CD4-positive, alpha-beta T cell treated with Interleukin-17A for 1 hour (primary cell): ENCODE data around the gene TAF11L8.
"Not testable (repeated sequence)": the region's sequence is repeated elsewhere in the genome, so short reads cannot be mapped to it uniquely, and the experiment has no call there.

ENCODE experiments used
- DNase-seq: peaks from one replicate; pipeline ENCODE4 v3.0.0-alpha.2; 2020

The TAF11L8 gene

DNA sequence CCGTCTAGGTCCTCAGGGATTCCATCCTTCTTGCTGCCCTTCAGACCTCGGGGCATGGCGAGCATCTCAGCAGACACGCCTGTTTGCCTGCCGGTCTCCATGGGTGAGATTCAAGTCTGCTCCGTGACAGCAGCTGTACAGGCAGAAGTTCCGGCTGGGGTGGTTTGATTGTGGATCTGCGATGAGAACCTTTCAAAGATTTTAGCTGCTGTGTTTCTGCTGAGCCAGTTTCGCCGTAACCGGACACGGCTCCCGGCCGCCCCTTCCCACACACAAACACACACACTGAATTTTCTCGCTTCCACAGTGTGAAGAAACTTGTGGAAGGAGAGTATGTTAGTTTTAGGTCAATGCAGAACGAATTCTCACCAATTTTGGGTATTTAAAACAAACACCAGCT, at the start of gene TAF11L8:
Gene TAF11L8 (minus strand): TSS at position 101 of the 400 bp plus-strand sequence.
- DNase-seq, result not testable (repeated sequence)

DNA sequence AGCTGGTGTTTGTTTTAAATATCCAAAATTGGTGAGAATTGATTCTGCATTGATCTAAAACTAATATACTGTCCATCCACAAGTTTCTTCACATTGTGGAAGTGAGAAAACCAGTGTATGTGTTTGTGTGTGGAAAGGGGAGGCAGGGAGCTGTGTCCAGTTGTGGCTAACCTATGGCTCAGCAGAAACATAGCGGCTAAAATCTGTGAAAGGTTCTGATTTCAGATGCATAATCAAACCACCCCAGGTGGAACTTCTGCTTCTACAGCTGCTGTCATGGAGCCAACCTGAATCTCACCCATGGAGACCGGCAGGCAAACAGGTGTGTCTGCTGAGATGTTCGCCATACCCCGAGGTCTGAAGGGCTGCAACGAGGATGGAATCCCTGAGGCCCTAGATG, 43.4 kb upstream of the TAF11L8 start, which contains the start of gene TAF11L14:
Gene TAF11L14 (plus strand): TSS at position 301 of the 400 bp plus-strand sequence.
- no peak for DNase-seq

DNA sequence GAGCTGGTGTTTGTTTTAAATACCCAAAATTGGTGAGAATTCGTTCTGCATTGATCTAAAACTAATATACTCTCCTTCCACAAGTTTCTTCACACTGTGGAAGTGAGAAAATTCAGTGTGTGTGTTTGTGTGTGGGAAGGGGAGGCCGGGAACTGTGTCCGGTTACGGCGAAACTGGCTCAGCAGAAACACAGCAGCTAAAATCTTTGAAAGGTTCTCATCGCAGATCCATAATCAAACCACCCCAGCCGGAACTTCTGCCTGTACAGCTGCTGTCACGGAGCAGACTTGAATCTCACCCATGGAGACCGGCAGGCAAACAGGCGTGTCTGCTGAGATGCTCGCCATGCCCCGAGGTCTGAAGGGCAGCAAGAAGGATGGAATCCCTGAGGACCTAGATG, 41.0 kb upstream of the TAF11L8 start, which contains the start of gene TAF11L13:
Gene TAF11L13 (plus strand): TSS at position 301 of the 400 bp plus-strand sequence.
- not testable (repeated sequence) for DNase-seq

DNA sequence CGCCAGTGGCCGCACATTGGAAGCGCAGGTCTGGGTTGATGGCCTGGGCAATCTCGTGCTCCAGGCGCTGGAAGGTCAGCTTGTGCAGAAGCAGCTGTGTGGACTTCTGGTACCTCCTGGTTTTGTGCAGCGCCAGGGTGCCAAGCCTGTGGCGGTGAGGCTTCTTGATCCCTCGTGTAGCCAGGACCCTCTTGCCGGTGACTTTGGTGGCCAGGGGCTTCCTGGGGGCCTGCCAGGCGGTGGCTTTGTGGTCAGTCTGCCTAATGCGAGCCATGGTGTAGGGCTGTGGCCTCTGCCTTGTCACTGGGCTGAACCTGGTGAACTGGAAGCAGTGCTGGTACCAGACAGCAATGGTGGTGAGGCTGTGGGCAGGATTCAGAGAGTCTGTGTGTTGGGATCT, 34.9 kb upstream of the TAF11L8 start:
- DNase-seq, result no peak

DNA sequence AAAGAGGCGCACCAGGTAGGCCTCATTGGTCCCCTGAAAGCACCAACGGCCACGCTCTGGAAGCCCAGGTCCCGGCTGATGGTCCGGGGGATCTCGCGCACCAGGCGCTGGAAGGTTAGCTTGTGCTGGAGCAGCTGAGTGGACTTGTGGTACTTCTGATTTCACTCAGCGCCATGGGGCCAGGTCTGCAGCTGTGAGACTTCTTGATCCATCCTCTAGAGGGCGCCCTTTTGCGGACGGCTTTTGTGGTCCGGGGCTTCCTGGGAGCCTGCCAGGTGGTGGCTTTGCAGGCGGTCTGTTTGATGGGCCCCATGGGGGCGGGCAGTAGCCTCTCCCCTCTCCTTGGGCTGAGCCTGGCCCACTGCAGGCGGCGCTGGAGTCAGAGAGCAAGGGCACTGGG, 29.9 kb upstream of the TAF11L8 start:
- no peak for DNase-seq

DNA sequence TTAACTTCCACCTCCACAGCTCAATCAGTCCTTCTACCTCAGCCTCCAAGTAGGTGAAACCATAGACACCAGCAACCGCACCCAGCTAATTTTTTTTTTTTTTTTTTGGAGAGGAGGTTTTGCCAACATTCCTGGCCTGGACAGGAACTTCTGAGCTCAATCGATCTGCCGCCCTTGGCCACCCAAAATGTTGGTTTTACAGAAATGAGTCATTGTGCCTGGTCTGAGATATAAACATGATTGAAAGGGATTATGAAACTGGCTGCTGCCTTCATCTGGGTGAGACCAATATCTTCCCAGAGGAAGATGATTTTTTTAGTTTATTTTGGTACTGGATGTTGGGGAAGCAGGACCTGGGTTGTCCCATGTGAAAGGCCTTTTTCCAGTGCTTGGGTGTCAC, 28.6 kb upstream of the TAF11L8 start:
- DNase-seq, result no peak

DNA sequence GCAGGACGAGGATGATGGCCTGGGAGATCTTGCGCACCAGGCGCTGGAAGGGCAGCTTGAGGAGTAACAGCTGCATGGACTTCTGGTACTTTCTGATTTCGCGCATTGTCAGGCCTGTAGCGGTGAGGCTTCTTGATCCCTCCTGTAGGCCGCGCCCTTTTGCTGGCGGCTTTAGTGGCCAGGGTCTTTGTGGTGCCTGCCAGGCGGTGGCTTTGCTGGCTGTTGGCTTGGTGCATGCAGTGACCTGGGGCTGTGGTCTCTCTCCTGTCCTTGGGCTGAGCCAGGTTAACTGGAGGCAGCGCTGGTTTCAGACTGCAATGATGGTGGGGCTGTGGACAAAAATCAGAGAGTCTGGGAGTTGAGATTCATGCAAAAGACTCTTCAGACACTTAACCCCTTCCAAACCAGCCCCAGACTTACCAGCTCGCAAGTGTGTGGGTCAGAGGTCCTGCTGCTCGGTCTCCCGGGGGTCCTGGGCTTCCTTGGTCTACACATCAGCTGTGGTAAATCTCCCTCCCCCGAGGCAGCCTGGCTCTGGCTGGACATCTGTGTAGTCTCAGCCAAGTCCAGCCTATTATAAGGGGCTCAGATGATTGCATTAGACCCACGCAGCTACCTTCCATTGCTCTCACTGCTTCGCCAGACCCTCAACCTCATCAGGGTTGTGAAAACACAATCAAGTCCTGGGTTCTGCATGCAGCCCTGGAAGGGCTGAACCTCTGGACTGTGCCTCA, 24.3 kb upstream of the TAF11L8 start:
- no peak for DNase-seq

DNA sequence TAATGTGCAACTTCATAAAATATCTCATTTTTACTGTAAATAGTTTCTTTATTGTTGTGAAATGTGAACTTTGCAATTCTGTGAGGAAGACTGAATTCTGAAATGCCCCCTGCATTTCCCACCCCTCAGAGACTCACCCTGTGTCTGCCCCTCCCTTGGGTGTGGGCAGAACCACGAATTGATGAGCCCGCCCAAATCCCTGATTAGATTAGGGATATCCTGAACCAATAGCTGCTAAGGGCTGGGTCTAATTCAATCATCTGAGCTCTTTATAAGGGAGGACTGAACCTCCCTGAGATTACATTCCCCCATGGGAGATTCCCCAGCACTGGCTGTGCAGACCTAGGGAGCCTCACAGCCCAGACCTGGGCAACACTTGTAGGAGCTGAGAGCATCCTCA, 19.3 kb upstream of the TAF11L8 start, which contains the start of gene TAF11L12:
Gene TAF11L12 (plus strand): TSS at position 301 of the 400 bp plus-strand sequence.
- not testable (repeated sequence) for DNase-seq

DNA sequence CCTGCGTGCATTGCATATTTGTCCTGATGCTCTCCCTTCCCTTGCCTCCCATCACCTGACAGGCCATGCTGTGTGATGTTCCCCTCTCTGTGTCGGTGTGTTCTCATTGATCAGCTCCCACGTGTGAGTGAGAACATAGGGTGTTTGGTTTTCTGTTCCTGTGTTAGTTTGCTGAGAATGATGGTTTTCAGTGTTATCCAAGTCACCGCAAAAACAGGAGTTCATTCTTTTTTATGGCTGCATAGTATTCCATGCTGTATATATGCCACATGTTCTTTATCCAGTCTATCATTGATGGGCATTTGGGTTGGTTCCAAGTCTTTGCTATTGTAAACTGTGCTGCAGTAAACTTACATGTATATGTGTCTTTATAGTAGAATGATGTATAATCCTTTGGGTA, 16.7 kb upstream of the TAF11L8 start:
- not testable (repeated sequence) for DNase-seq

DNA sequence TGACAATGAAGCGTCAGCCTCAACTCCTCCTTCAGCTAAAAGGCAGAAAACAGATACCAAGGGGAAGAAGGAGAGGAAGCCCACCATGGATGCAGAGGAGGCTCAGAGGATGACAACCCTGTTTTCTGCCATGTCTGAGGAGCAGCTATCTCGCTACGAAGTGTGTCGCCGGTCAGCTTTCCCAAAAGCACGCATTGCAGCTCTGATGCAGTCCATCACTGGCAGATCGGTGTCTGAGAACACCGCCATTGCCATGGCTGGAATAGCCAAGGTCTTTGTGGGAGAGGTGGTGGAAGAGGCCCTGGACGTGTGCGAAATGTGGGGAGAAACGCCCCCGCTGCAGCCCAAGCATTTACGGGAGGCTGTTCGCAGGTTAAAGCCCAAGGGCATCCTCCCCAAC, 14.2 kb upstream of the TAF11L8 start:
- no peak for DNase-seq

DNA sequence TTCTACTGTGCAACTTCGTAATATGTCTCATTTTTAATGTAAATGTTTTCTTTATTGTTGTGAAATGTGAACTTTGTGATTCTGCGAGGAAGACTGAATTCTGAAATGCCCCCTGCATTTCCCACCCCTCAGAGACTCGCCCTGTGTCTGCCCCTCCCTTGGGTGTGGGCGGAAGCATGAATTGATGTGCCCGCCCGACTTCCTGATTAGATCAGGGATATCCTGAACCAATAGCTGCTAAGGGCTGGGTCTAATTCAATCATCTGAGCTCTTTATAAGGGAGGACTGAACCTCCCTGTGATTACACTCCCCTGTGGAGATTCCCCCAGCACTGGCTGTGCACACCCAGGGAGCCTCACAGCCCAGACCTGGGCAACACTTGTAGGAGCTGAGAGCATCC, 13.1 kb upstream of the TAF11L8 start, which contains the start of gene TAF11L11:
Gene TAF11L11 (plus strand): TSS at position 304 of the 400 bp plus-strand sequence.
- DNase-seq, result not testable (repeated sequence)

DNA sequence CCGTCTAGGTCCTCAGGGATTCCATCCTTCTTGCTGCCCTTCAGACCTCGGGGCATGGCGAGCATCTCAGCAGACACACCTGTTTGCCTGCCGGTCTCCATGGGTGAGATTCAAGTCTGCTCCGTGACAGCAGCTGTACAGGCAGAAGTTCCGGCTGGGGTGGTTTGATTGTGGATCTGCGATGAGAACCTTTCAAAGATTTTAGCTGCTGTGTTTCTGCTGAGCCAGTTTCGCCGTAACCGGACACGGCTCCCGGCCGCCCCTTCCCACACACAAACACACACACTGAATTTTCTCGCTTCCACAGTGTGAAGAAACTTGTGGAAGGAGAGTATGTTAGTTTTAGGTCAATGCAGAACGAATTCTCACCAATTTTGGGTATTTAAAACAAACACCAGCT, 7.0 kb upstream of the TAF11L8 start, which contains the start of gene TAF11L10:
Gene TAF11L10 (minus strand): TSS at position 101 of the 400 bp plus-strand sequence.
- DNase-seq, result not testable (repeated sequence)

DNA sequence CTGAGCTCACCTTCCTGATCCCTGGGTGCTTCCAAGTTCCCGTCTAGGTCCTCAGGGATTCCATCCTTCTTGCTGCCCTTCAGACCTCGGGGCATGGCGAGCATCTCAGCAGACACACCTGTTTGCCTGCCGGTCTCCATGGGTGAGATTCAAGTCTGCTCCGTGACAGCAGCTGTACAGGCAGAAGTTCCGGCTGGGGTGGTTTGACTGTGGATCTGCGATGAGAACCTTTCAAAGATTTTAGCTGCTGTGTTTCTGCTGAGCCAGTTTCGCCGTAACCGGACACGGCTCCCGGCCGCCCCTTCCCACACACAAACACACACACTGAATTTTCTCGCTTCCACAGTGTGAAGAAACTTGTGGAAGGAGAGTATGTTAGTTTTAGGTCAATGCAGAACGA, 3.5 kb upstream of the TAF11L8 start, which contains the start of gene TAF11L9:
Gene TAF11L9 (minus strand): TSS at position 140 of the 400 bp plus-strand sequence.
- DNase-seq, result not testable (repeated sequence)

DNA sequence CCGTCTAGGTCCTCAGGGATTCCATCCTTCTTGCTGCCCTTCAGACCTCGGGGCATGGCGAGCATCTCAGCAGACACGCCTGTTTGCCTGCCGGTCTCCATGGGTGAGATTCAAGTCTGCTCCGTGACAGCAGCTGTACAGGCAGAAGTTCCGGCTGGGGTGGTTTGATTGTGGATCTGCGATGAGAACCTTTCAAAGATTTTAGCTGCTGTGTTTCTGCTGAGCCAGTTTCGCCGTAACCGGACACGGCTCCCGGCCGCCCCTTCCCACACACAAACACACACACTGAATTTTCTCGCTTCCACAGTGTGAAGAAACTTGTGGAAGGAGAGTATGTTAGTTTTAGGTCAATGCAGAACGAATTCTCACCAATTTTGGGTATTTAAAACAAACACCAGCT, 5.1 kb downstream of the TAF11L8 start, which contains the start of gene TAF11L7:
Gene TAF11L7 (minus strand): TSS at position 101 of the 400 bp plus-strand sequence.
- not testable (repeated sequence) for DNase-seq
